ENCODE results near the gene MPP2. TPM values are rescaled to one million over a fixed set of nuclear protein-coding genes. Genes with fewer than 3 reads are reported as not detected.

MPP2 gene
- total and polyA plus RNA-seq, 4 donors, result 0.05 to 0.25 (median 0.09) TPM

- 85% methylated on average over 7 of the region's 7 CpGs for WGBS
- no peaks in the 10 kb centered on the region for H3K9me3 ChIP-seq (ENCODE audit: control insufficient read depth in 4 of 4, low read length in 3 of 4)
- H3K4me3 ChIP-seq (ENCODE audit: low read depth in 1 of 3, low read length in 3 of 3), result no peak overlapping the region
- H3K9ac ChIP-seq (ENCODE audit: low read depth in 1 of 2, low read length in 2 of 2), result no peak overlapping the region
- H3K27ac ChIP-seq (ENCODE audit: low read depth in 1 of 2, low read length in 2 of 2), result no peak overlapping the region
- TF ChIP-seq MAX (IDR thresholded peaks at IDR 0.05) (no peak), FOXA1 (IDR thresholded peaks at IDR 0.05) (no peak), ATF3 (IDR thresholded peaks at IDR 0.05) (no peak), EGR1 (IDR thresholded peaks at IDR 0.05; ENCODE audit: low read depth in 2 of 2) (no peak), HNF4A (conservative IDR thresholded peaks at IDR 0.05) (no peak), FOXA2 (IDR thresholded peaks at IDR 0.05) (no peak), NR2F2 (IDR thresholded peaks at IDR 0.05) (no peak), YY1 (IDR thresholded peaks at IDR 0.05) (no peak), RAD21 (IDR thresholded peaks at IDR 0.05) (no peak), GABPA (IDR thresholded peaks at IDR 0.05 in 1 of 2, conservative IDR thresholded peaks at IDR 0.05 in 1 of 2) (no peak), SP1 (IDR thresholded peaks at IDR 0.05) (no peak), CTCF (IDR thresholded peaks at IDR 0.05; ENCODE audit: low read depth, low read length, missing input control) (no peak), TAF1 (conservative IDR thresholded peaks at IDR 0.05) (no peak)
- DNase-seq (ENCODE audit: low spot score), result no peak
- no peaks in the 10 kb centered on the region for H3K27me3 ChIP-seq (ENCODE audit: control insufficient read depth in 4 of 4, insufficient read depth in 4 of 4, low read length in 3 of 4)
- H3K4me1 ChIP-seq (ENCODE audit: control insufficient read depth in 4 of 4, insufficient read depth in 4 of 4, low read length in 3 of 4), result no peaks in the 10 kb centered on the region
- H3K36me3 ChIP-seq (ENCODE audit: control insufficient read depth in 4 of 4, insufficient read depth in 3 of 4, low read depth in 1 of 4, low read length in 3 of 4), result no peaks in the 10 kb centered on the region
Observed at GRCh38 chr17:43853546-43853945, 53.8 kb downstream of the MPP2 start.

- no peak for DNase-seq (ENCODE audit: low spot score)
- TF ChIP-seq SP1 (IDR thresholded peaks at IDR 0.05), result no peak
- no peak for TF ChIP-seq NR2F2 (IDR thresholded peaks at IDR 0.05)
- no peak for TF ChIP-seq ZBTB33 (IDR thresholded peaks at IDR 0.05)
- no peak for TF ChIP-seq HNF4A (conservative IDR thresholded peaks at IDR 0.05)
- no peak for TF ChIP-seq REST (IDR thresholded peaks at IDR 0.05)
- no peak for TF ChIP-seq JUND (IDR thresholded peaks at IDR 0.05)
- TF ChIP-seq TAF1 (conservative IDR thresholded peaks at IDR 0.05), result no peak
- no peak for TF ChIP-seq ATF3 (IDR thresholded peaks at IDR 0.05)
- no peak for TF ChIP-seq EGR1 (IDR thresholded peaks at IDR 0.05; ENCODE audit: low read depth in 2 of 2)
- no peak for TF ChIP-seq GABPA (IDR thresholded peaks at IDR 0.05 in 1 of 2, conservative IDR thresholded peaks at IDR 0.05 in 1 of 2)
- TF ChIP-seq RXRA (IDR thresholded peaks at IDR 0.05), result no peak
- no peak for TF ChIP-seq FOXA1 (IDR thresholded peaks at IDR 0.05)
- H3K27ac ChIP-seq (ENCODE audit: low read depth in 1 of 2, low read length in 2 of 2), result no peak overlapping the region
- H3K4me1 ChIP-seq (ENCODE audit: control insufficient read depth in 4 of 4, insufficient read depth in 4 of 4, low read length in 3 of 4), result no peaks in the 10 kb centered on the region
- no peaks in the 10 kb centered on the region for H3K27me3 ChIP-seq (ENCODE audit: control insufficient read depth in 4 of 4, insufficient read depth in 4 of 4, low read length in 3 of 4)
- 94% methylated on average over 8 of the region's 8 CpGs for WGBS
- H3K4me3 ChIP-seq (ENCODE audit: low read depth in 1 of 3, low read length in 3 of 3), result no peak overlapping the region
- no peaks in the 10 kb centered on the region for H3K36me3 ChIP-seq (ENCODE audit: control insufficient read depth in 4 of 4, insufficient read depth in 3 of 4, low read depth in 1 of 4, low read length in 3 of 4)
- H3K9ac ChIP-seq (ENCODE audit: low read depth in 1 of 2, low read length in 2 of 2), result no peak overlapping the region
- H3K9me3 ChIP-seq (ENCODE audit: control insufficient read depth in 4 of 4, low read length in 3 of 4), result no peaks in the 10 kb centered on the region
Observed at GRCh38 chr17:43852571-43852970, 54.8 kb downstream of the MPP2 start.

Data from liver (tissue), 9 donors.